ENCODE measurements around the gene NCBP3. TPM values are rescaled to one million over a fixed set of nuclear protein-coding genes. Genes with fewer than 3 reads are reported as not detected.
"Not testable (repeated sequence)": the region's sequence is repeated elsewhere in the genome, so short reads cannot be mapped to it uniquely, and the experiment has no call there.

NCBP3 gene
- total and polyA plus RNA-seq, 9 donors: 15.7 to 43.2 (median 37.6) TPM

DNA sequence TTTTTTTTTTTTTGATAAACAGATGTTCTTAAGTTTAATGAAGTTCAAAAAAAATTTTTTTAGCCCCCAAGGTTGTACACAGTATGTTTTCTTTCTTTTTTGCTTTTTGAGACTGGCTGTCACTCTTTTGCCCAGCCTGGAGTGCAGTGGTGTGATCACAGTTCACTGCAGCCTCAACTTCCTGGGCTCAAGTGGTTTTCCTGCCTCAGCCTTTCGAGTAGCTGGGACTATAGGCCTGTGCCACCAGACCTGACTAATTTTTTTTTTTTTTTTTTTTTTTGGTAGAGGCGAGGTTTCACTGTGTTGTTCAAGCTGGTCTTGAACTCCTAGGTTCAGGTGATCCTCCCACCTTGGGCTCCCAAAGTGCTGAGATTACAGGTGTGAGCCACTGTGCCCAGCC is 57.8 kb downstream of the NCBP3 start:
- WGBS, 3 donors: 84 to 96% (median 93%) methylated on average over 2 of the region's 2 CpGs
- intact Hi-C loops (cut with DNase I): no loop called here

DNA sequence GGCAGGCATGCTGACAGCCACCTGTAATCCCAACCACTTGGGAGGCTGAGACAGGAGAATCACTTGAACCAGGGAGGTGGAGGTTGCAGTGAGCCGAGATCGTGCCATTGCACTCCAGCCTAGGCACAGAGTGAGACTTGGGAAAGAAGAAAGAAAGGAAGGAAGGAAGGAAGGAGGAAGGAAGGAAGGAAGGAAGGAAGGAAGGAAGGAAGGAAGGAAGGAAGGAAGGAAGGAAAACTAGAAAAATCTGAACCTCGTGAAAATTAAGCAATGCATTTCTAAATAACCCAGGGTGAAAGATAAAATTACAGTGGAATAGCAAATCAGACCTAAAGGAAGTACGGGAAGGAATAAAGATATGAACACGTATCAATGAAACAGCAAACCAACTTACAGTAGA is 60.7 kb downstream of the NCBP3 start:
- H3K4me3 ChIP-seq; H3K36me3 ChIP-seq; intact Hi-C loops (cut with DNase I); H3K4me1 ChIP-seq (ENCODE audit: insufficient read depth); H3K9me3 ChIP-seq; H3K27ac ChIP-seq; H3K27me3 ChIP-seq; DNase-seq: not testable (repeated sequence)
- 81 to 89% (median 86%) methylated on average over 5 of the region's 5 CpGs for WGBS, 3 donors

More for the DNA sequence above, 57.8 kb downstream of the NCBP3 start:
- no peak for TF ChIP-seq EP300 (IDR thresholded peaks at IDR 0.05)
- TF ChIP-seq, protein P1, sequence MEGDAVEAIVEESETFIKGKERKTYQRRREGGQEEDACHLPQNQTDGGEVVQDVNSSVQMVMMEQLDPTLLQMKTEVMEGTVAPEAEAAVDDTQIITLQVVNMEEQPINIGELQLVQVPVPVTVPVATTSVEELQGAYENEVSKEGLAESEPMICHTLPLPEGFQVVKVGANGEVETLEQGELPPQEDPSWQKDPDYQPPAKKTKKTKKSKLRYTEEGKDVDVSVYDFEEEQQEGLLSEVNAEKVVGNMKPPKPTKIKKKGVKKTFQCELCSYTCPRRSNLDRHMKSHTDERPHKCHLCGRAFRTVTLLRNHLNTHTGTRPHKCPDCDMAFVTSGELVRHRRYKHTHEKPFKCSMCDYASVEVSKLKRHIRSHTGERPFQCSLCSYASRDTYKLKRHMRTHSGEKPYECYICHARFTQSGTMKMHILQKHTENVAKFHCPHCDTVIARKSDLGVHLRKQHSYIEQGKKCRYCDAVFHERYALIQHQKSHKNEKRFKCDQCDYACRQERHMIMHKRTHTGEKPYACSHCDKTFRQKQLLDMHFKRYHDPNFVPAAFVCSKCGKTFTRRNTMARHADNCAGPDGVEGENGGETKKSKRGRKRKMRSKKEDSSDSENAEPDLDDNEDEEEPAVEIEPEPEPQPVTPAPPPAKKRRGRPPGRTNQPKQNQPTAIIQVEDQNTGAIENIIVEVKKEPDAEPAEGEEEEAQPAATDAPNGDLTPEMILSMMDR (IDR thresholded peaks at IDR 0.05): no peak
- TF ChIP-seq POLR2A (IDR thresholded peaks at IDR 0.05): no peak
- H3K9me3 ChIP-seq: no peaks in the 10 kb centered on the region
- H3K27me3 ChIP-seq: no peaks in the 10 kb centered on the region
- no peaks in the 10 kb centered on the region for H3K36me3 ChIP-seq
- no peak overlapping the region for H3K4me3 ChIP-seq
- H3K27ac ChIP-seq: no peak overlapping the region
- H3K4me1 ChIP-seq (ENCODE audit: insufficient read depth): no peaks in the 10 kb centered on the region
- DNase-seq: no peak

DNA sequence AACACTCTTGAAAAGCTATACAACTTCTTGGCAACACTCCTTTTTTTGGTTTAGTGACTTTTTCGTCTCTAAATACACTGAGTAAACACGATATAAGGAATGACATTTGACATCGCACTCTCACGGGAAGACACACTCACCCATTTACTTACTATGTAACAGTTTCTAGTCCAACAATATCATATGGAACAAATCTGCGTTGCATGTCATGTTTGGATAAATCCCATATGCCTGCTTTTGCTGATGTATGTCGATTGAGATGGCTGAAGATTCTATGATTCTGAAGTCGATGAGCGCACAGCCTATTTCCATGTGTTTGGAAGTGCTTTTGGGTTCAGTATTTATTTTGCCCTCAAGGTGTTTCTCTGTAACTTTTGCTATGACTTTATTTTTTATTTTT is 63.3 kb downstream of the NCBP3 start:
- no peaks in the 10 kb centered on the region for H3K27me3 ChIP-seq
- 90 to 93% (median 90%) methylated on average over 8 of the region's 8 CpGs for WGBS, 3 donors

DNA sequence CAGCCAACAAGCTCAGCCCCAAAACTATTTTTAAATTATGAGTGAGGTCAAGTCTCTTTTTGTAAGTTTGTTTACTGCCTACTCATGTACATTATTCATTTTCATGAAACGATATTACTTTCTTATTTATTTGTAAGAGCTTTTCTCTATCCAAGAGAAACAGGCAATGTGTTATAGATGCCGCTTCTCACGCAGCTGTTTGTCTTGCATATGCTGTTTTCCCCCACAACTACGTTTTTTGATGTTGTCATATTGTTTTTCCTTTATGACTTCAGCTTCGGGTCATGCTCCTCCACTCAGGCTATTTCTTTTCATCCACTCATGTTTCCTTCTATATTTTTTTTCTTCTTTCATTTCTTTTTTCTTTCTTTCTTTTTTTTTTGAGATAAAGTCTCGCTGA is 65.1 kb downstream of the NCBP3 start:
- 72 to 81% (median 77%) methylated on average over 6 of the region's 6 CpGs for WGBS, 3 donors
- H3K36me3 ChIP-seq: no peaks in the 10 kb centered on the region
- no peaks in the 10 kb centered on the region for H3K9me3 ChIP-seq
- intact Hi-C loops (cut with DNase I): no loop called here
- H3K27me3 ChIP-seq: no peaks in the 10 kb centered on the region
- H3K27ac ChIP-seq: no peak overlapping the region
- no peak for DNase-seq
- no peaks in the 10 kb centered on the region for H3K4me1 ChIP-seq (ENCODE audit: insufficient read depth)
- no peak for TF ChIP-seq POLR2A (IDR thresholded peaks at IDR 0.05)
- no peak for TF ChIP-seq EP300 (IDR thresholded peaks at IDR 0.05)
- TF ChIP-seq, protein P1 (IDR thresholded peaks at IDR 0.05): no peak
- no peak overlapping the region for H3K4me3 ChIP-seq

More for the DNA sequence above, 63.3 kb downstream of the NCBP3 start:
- intact Hi-C loops (cut with DNase I): no loop called here
- H3K9me3 ChIP-seq: no peaks in the 10 kb centered on the region
- H3K27ac ChIP-seq: no peak overlapping the region
- TF ChIP-seq EP300 (IDR thresholded peaks at IDR 0.05): no peak
- TF ChIP-seq POLR2A (IDR thresholded peaks at IDR 0.05): no peak
- TF ChIP-seq, protein P1 (IDR thresholded peaks at IDR 0.05): no peak
- H3K4me3 ChIP-seq: no peak overlapping the region
- H3K36me3 ChIP-seq: no peaks in the 10 kb centered on the region
- H3K4me1 ChIP-seq (ENCODE audit: insufficient read depth): no peaks in the 10 kb centered on the region
- DNase-seq: no peak

DNA sequence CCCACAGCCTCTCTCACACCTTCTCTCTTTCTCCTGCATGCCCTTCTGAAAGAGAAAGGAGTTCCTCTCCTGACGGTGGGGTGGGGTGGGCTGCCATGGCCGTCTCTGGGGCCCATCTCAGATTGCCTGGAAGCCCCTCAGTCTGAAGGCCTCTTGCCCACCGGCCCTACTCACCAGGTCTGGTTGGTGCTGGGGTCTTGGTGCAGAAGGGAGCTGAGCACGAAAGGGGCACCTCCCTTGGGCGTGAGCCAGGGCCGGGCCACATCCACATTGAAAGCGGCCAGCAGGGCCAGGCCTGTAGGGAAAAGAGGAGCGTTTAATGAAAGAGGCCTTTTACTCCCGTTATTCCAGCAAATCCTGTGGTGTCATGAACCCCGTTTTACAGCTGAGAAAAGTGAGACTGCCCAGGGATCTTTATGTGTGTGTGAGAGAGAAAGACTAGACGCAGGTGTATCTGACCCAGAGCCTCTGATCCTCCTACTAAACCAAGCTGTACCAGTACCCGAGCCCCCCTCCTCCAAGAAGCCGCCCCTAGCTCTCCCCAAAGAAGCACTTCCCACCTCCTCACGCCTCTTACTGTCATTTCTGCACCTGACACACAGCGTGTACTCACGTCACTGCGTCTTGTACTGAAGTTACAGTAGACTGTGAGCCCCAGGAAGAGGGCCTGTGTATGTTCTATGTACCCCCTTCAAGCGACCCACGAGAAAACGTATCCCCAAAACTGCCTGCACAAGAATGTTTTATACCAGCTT is 68.5 kb downstream of the NCBP3 start:
- Histone ChIP-seq H3K27ac (no peak overlapping the region), H3K4me3 (no peak overlapping the region), H3K36me3 (no peaks in the 10 kb centered on the region), H3K4me1 (ENCODE audit: insufficient read depth) (no peaks in the 10 kb centered on the region), H3K27me3 (no peaks in the 10 kb centered on the region), H3K9me3 (no peaks in the 10 kb centered on the region)
- no peak for DNase-seq
- TF ChIP-seq EP300 (IDR thresholded peaks at IDR 0.05) (no peak), POLR2A (IDR thresholded peaks at IDR 0.05) (no peak)
- TF ChIP-seq, protein P1 (IDR thresholded peaks at IDR 0.05): no peak
- intact Hi-C loops (cut with DNase I): no loop called here
- 91 to 92% (median 91%) methylated on average over 20 of the region's 20 CpGs for WGBS, 3 donors

Measured in ovary (tissue), 9 donors.